Ishikawa (cell line): ENCODE measurements around the gene LCP2.

ENCODE experiments used
- CEBPB ChIP-seq: IDR thresholded peaks from 2 replicates; pipeline ENCODE4 v1.6.1; 2012
- CREB1 ChIP-seq: IDR thresholded peaks from 2 replicates; pipeline ENCODE4 v1.6.1; 2012; ENCODE audit warnings: low read depth
- EGR1 ChIP-seq: IDR thresholded peaks from 2 replicates; pipeline ENCODE4 v1.6.1; 2012
- EP300 ChIP-seq: IDR thresholded peaks from 2 replicates; pipeline ENCODE4 v1.6.1; 2012; ENCODE audit warnings: borderline replicate concordance
- FOXM1 ChIP-seq: IDR thresholded peaks from 2 replicates; pipeline ENCODE4 v1.6.1; 2012; ENCODE audit warnings: low read depth, borderline replicate concordance
- NFIC ChIP-seq: IDR thresholded peaks from 2 replicates; pipeline ENCODE4 v1.6.1; 2012
- RAD21 ChIP-seq: IDR thresholded peaks from 2 replicates; pipeline ENCODE4 v1.6.1; 2012; ENCODE audit warnings: low read depth
- TAF1 ChIP-seq: IDR thresholded peaks from 2 replicates; pipeline ENCODE4 v1.6.1; 2012; ENCODE audit warnings: low read depth, mild to moderate bottlenecking
- TCF12 ChIP-seq: IDR thresholded peaks from 2 replicates; pipeline ENCODE4 v1.6.1; 2012; ENCODE audit warnings: low read depth
- TEAD4 ChIP-seq: IDR thresholded peaks from 2 replicates; pipeline ENCODE4 v1.6.1; 2012
- YY1 ChIP-seq: IDR thresholded peaks from 2 replicates; pipeline ENCODE4 v1.6.1; 2012; ENCODE audit warnings: low read depth
- ZBTB7A ChIP-seq: IDR thresholded peaks from 2 replicates; pipeline ENCODE4 v1.6.1; 2012; ENCODE audit warnings: low read depth
- TF ChIP-seq, protein P1 (sequence below): IDR thresholded peaks from 2 replicates; pipeline ENCODE4 v1.6.1; 2012
- TF ChIP-seq, protein P2 (sequence below): IDR thresholded peaks from 2 replicates; pipeline ENCODE4 v1.6.1; 2012; ENCODE audit warnings: low read depth, mild to moderate bottlenecking
- TF ChIP-seq, protein P3 (sequence below): IDR thresholded peaks from 2 replicates; pipeline ENCODE4 v1.6.1; 2012

LCP2 gene

DNA sequence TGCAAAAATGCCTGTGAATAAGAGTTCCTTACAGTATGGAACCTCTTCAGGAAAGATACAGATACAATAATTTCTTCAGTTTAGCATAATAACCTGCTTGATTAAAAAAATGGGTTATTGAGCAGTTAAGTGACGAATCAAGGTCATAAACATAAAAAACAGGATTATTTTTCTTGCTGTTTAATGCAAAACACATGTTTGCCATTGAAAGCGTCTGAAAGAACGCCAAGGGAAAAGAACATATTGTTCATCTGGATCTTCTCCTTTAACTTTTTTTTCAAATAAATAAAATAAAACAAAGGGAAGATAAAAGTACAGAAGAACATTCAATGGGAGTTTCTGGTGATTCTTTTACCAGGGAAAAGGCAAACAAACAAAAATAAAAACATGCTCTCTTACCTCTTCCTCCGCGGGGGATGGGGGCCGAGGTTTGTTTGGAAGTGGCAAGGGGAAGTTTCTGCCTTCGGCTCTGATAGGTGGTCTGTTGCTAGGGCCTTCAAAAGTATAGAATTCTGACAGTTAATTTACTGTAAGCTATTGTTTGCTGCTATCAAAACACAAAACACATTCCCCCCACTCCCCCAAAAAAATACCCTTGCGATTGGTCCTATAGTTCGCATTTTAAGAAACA, 44.7 kb downstream of the LCP2 start:
- TF ChIP-seq NFIC: no peak
- TF ChIP-seq, protein P1, sequence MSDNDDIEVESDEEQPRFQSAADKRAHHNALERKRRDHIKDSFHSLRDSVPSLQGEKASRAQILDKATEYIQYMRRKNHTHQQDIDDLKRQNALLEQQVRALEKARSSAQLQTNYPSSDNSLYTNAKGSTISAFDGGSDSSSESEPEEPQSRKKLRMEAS: no peak
- TF ChIP-seq YY1: no peak
- TF ChIP-seq TAF1: no peak
- no peak for TF ChIP-seq FOXM1
- no peak for TF ChIP-seq CEBPB
- no peak for TF ChIP-seq EP300
- no peak for TF ChIP-seq TCF12

DNA sequence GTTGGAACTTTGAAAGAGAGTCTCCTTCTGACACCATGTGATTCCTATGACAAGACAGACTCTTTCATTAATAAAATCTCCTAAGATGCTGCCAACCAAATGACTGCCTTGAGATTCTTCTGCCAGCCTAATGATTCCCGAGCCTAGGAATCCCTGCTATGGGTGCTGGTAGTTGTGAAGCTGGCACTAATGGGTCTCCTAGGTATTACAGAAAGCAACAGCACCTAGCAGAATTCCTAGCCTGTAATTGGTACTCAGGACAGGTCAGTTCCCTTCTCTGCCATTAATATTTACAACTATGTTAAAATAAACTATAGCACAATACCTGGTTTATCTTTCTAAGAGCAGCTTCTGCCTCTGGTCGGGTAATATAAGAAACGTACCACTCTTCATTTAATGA, 45.5 kb downstream of the LCP2 start:
- no peak for TF ChIP-seq TAF1
- TF ChIP-seq NFIC: no peak
- TF ChIP-seq TEAD4: no peak
- no peak for TF ChIP-seq CEBPB
- TF ChIP-seq FOXM1: no peak
- no peak for TF ChIP-seq YY1
- no peak for TF ChIP-seq RAD21
- TF ChIP-seq EP300: no peak
- no peak for TF ChIP-seq TCF12

DNA sequence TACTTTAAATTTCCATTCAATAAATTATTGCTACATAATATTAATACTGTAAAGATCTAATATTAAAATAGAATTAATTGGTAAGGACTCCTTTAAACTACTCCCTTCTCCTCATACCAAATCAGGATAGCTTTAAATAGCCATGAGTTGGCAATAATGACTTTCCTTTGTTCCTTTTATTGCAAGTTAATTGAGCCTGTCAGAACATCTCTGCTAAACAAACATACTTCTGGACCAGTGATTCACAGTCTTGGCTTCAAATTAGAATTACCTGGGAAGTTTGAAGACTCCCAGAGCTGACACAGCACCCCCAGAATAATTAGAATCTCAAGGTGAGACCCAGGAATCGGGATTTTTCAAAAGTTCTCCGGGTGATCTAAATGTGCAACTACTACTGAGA, 46.1 kb downstream of the LCP2 start:
- no peak for TF ChIP-seq TAF1
- no peak for TF ChIP-seq TCF12
- no peak for TF ChIP-seq FOXM1
- no peak for TF ChIP-seq EGR1
- TF ChIP-seq NFIC: no peak

DNA sequence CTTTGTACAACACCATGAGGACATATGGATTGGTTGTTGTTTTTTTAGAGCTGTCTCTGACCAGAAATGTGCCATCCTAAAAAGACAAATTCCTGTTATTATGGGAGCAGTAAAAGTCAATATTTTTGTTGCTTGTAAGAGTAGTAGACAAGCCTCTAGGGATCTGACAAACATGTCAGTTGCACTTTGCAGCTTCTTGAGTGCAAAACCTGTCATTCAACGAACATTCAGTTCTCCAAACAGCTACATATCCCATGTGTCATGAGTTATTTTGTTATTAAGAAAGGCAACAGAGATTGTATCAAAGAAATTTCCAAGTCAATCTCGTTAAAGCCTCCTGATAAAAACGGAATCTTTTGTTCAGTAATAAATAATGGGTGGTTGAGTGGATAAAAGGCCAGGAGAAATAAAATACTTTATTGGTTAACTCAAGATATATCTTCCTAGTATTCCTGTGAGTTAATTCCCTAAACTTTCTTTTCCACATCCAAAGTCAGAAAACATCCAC, 46.7 kb downstream of the LCP2 start:
- TF ChIP-seq CEBPB: no peak

DNA sequence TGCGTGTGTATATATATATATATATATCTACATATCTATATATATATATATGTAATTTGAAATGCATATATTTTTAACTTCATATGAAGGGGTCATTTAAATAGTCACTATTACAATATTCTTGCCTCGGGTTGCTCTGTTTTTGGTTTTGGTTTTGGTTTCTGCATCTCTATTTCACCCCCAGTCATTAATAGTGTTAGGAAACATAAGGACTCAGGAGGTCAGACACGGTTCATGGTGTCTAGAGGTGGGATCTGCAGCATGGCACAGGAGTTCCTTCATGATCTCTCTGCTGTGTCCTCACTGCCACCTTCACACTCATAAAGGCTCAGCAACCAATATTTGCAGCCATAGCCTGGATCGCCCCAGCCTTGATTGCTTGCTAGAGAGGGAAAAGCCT, 48.2 kb downstream of the LCP2 start:
- TF ChIP-seq CREB1 (no peak), NFIC (no peak), ZBTB7A (no peak), YY1 (no peak), EP300 (no peak), TAF1 (no peak), TCF12 (no peak), CEBPB (no peak), RAD21 (no peak), TEAD4 (no peak), EGR1 (no peak)
- TF ChIP-seq, protein P2, sequence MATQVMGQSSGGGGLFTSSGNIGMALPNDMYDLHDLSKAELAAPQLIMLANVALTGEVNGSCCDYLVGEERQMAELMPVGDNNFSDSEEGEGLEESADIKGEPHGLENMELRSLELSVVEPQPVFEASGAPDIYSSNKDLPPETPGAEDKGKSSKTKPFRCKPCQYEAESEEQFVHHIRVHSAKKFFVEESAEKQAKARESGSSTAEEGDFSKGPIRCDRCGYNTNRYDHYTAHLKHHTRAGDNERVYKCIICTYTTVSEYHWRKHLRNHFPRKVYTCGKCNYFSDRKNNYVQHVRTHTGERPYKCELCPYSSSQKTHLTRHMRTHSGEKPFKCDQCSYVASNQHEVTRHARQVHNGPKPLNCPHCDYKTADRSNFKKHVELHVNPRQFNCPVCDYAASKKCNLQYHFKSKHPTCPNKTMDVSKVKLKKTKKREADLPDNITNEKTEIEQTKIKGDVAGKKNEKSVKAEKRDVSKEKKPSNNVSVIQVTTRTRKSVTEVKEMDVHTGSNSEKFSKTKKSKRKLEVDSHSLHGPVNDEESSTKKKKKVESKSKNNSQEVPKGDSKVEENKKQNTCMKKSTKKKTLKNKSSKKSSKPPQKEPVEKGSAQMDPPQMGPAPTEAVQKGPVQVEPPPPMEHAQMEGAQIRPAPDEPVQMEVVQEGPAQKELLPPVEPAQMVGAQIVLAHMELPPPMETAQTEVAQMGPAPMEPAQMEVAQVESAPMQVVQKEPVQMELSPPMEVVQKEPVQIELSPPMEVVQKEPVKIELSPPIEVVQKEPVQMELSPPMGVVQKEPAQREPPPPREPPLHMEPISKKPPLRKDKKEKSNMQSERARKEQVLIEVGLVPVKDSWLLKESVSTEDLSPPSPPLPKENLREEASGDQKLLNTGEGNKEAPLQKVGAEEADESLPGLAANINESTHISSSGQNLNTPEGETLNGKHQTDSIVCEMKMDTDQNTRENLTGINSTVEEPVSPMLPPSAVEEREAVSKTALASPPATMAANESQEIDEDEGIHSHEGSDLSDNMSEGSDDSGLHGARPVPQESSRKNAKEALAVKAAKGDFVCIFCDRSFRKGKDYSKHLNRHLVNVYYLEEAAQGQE: no peak
- TF ChIP-seq, protein P3, sequence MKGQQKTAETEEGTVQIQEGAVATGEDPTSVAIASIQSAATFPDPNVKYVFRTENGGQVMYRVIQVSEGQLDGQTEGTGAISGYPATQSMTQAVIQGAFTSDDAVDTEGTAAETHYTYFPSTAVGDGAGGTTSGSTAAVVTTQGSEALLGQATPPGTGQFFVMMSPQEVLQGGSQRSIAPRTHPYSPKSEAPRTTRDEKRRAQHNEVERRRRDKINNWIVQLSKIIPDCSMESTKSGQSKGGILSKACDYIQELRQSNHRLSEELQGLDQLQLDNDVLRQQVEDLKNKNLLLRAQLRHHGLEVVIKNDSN: no peak

DNA sequence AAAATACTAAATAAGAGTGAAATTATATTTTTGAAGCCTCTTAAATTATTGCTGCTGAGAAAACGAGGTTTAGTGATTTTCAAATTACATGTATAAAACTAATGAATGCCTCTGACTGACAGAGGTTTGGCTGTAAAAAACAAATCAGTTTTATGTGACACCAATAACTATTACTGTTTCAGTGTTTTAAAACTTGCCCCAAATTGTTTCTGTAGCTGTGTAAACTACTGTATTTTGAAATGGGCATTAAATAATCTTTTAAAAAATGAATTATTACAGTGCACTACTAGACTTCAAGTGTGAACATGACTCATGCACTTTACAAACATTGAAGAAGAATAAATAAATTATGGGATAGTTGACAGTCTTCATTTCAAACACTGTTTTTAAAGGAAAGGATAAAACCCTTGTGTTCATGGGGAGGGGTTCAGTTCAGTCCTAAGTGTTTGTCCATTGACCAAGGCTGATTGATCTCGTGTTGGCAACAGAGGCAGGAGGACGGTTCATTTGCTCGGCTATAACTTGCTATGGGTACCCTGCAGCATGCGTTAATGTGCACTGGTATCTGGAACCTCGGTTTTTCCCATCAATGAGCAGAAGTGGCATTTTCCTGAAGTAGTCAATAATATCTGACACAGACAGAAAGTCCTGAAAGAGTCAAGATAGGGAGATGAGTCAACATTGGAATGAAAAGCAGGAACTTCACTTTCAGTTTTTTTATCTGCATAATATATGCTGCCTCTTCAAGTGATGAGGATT, 49.2 kb downstream of the LCP2 start:
- TF ChIP-seq CREB1: no peak
- TF ChIP-seq, protein P2: no peak
- no peak for TF ChIP-seq TCF12
- no peak for TF ChIP-seq TAF1
- no peak for TF ChIP-seq RAD21
- TF ChIP-seq EGR1: no peak
- TF ChIP-seq TEAD4: no peak
- TF ChIP-seq, protein P1: no peak
- no peak for TF ChIP-seq CEBPB
- TF ChIP-seq EP300: no peak
- TF ChIP-seq FOXM1: no peak
- TF ChIP-seq, protein P3: no peak
- no peak for TF ChIP-seq NFIC
- no peak for TF ChIP-seq ZBTB7A
- no peak for TF ChIP-seq YY1
